GM19467 (cell line): ENCODE measurements around the gene CYP4F2.
"Not testable (repeated sequence)": the region's sequence is repeated elsewhere in the genome, so short reads cannot be mapped to it uniquely, and the experiment has no call there.

Experiments used
- ATAC-seq: cut with Tn5 transposase; IDR thresholded peaks from one replicate; pipeline ENCODE4 v1.9.1; 2021; ENCODE audit warnings: mild to moderate bottlenecking, moderate library complexity; ENCODE audit not compliant: unreplicated experiment

The CYP4F2 gene

GRCh38 chr19:15860522-15860921 is 37.4 kb downstream of the CYP4F2 start:
- no peak for ATAC-seq

GRCh38 chr19:15859187-15859586 is 38.7 kb downstream of the CYP4F2 start:
- ATAC-seq = no peak

GRCh38 chr19:15850385-15850784 is 47.5 kb downstream of the CYP4F2 start:
- ATAC-seq = no peak

- no peak for ATAC-seq
These were observed 51.0 kb downstream of the CYP4F2 start for GRCh38 chr19:15846923-15847322.

GRCh38 chr19:15843894-15844222 is 54.0 kb downstream of the CYP4F2 start:
- ATAC-seq = not testable (repeated sequence)

GRCh38 chr19:15843203-15843893 is 54.5 kb downstream of the CYP4F2 start:
- no peak for ATAC-seq

GRCh38 chr19:15841875-15842569 is 55.9 kb downstream of the CYP4F2 start:
- no peak for ATAC-seq

GRCh38 chr19:15840833-15841232 is 57.0 kb downstream of the CYP4F2 start:
- ATAC-seq = no peak

GRCh38 chr19:15839888-15840287 is 58.0 kb downstream of the CYP4F2 start:
- not testable (repeated sequence) for ATAC-seq

- no peak for ATAC-seq
These were observed 59.5 kb downstream of the CYP4F2 start for GRCh38 chr19:15838351-15838750.

GRCh38 chr19:15837221-15837731 is 60.6 kb downstream of the CYP4F2 start:
- no peak for ATAC-seq

GRCh38 chr19:15836330-15837220 is 61.3 kb downstream of the CYP4F2 start:
- peak; percentile 96 for ATAC-seq

GRCh38 chr19:15835565-15836329 is 62.1 kb downstream of the CYP4F2 start:
- not testable (repeated sequence) for ATAC-seq

GRCh38 chr19:15834232-15834631 is 63.6 kb downstream of the CYP4F2 start:
- ATAC-seq = not testable (repeated sequence)

GRCh38 chr19:15831626-15832025 is 66.2 kb downstream of the CYP4F2 start:
- no peak for ATAC-seq

GRCh38 chr19:15829786-15830185 is 68.1 kb downstream of the CYP4F2 start:
- no peak for ATAC-seq

GRCh38 chr19:15829306-15829698 is 68.6 kb downstream of the CYP4F2 start:
- ATAC-seq = no peak

- not testable (repeated sequence) for ATAC-seq
These were observed 69.1 kb downstream of the CYP4F2 start for GRCh38 chr19:15828611-15829305.

- ATAC-seq = no peak
These were observed 69.7 kb downstream of the CYP4F2 start for GRCh38 chr19:15828121-15828610.
